HG02981 (cell line): ENCODE measurements around the gene MRPL3.
A peak's percentile ranks its signal among the peaks of the same experiment; 100 is the strongest.
"Not testable (repeated sequence)": the region's sequence is repeated elsewhere in the genome, so short reads cannot be mapped to it uniquely, and the experiment has no call there.

Source experiments
- ATAC-seq: cut with Tn5 transposase; IDR thresholded peaks from one replicate; pipeline ENCODE4 v1.9.1; 2021; ENCODE audit warnings: mild to moderate bottlenecking, moderate library complexity; ENCODE audit not compliant: unreplicated experiment

The MRPL3 gene

GRCh38 chr3:131501949-131502348 is 822 bp downstream of the MRPL3 start:
- no peak for ATAC-seq

DNA sequence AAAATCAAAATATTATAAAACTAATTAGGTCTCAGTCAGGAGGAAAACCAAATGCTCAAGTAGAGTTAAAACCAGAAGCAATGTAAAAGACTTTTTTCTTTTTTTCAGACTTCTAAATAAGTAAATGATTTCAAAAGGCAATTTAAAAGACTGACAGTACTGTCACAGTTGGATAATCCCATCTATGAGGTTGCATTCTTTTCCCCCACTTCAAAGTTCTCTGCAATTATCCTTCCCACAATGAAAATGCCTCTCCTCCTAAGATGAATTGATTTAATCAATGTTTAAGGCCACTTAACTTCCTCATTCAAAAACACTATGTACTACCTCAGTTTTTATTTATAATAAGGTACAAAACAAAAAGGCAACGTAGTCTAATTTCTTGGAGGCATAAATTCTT is 8.1 kb downstream of the MRPL3 start:
- no peak for ATAC-seq

DNA sequence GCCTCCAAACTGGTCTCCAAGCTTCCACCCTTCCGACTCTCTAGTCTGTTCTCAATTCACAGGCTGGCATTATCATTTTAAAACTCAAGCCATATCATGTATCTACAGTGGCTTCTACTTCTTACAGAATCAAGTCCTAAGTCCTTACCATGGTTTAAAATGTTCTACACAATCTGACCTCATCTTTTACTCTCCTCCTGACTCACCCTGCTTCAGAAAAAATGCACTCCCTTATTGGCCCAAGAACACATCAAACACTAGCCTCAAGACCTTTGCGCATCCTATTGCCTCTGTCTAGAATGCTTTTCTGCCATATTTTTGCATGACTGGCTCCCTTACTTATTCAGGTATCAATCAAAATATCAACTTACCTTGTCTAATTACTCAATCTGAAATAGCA is 11.0 kb downstream of the MRPL3 start:
- ATAC-seq = no peak

GRCh38 chr3:131491084-131491483 is 11.7 kb downstream of the MRPL3 start:
- ATAC-seq = no peak

- not testable (repeated sequence) for ATAC-seq
Measured at GRCh38 chr3:131486545-131486944, 16.2 kb downstream of the MRPL3 start.

DNA sequence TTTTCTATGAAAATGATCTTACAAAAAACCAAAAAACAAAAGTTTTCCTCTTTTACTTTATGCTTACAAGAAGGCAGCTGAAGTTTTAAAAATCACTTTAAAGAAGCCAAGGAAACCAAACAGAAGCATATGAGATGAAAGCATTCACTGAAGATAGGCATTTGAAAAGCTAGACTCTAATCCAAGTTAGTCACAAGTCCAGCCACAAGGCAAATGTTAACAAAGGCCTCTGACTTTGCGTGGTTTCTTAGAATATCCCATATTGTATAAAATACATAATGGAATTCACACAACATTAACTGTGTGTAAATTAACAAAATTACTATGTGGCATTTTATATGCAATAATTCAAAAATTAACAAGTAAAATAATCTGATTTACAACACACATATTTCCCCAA is 17.7 kb downstream of the MRPL3 start:
- no peak for ATAC-seq

DNA sequence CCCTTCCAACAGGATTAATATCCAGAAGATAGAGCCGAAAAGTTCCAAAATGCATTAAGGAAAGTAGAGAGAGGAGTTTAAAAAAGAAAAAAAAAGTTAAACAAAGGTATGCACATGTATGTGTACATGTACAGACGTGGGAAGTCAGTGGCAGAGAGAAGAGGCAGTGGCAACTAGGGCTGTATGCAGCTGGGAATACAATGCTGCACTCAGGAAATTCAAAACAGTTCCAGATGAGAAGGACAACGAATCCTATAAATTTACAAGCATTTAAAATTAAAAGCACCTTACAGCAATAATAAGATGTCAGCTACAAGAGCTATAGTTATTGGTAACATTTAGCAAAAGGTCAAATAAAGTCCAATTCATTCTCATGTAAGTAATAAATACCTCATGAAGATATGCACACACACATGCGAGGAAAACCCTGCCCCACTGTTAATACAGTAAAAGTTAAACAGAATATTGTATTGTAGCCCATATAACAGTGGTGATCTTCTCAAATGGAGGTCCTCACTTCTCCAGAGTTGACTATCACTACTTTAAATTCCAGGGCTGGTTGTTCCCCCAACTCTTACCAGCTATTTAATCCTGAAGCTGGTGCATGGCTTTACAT is 18.2 kb downstream of the MRPL3 start:
- ATAC-seq = no peak

GRCh38 chr3:131480116-131480515 is 22.7 kb downstream of the MRPL3 start:
- no peak for ATAC-seq

GRCh38 chr3:131477813-131478212 is 25.0 kb downstream of the MRPL3 start:
- no peak for ATAC-seq

- no peak for ATAC-seq
Measured at GRCh38 chr3:131474115-131474514, 28.7 kb downstream of the MRPL3 start.

DNA sequence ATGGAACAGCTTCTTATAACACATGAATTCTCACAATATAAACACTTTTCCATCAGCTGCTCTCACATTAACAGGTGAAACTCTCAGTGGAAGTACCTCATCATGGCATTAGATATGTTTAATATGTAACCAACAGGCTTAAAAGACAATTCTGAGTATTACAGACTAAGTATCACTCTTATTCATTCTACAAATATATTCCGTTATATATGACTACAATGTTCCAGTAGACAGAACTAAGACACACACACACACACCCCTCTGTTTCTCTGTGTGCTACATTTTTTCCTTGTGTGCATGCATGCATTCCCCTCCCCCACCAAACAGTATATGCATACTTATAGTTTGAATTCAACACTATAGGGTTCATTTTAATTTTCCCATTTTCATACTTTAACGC is 32.4 kb downstream of the MRPL3 start:
- ATAC-seq = no peak

DNA sequence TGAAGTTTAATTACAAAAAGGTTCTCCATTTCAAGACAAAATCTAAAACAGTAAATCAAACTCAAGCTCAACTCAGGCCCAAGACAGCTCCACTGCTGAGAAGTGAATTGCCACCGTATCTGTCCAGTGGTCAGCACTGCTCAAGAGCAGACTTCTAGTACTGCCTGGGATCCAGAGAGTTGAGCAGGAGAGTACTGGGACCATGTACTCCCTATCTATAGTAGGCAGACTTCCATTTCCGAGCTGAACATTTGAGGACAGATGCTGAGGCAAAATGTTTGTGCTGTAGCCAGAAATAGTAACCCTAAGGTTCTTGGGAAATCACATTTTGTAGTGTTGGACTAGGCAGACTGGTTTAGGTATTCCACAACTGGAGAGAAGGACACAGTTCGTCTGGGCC is 44.1 kb downstream of the MRPL3 start:
- ATAC-seq = no peak

- no peak for ATAC-seq
Measured at GRCh38 chr3:131457220-131457619, 45.6 kb downstream of the MRPL3 start.

DNA sequence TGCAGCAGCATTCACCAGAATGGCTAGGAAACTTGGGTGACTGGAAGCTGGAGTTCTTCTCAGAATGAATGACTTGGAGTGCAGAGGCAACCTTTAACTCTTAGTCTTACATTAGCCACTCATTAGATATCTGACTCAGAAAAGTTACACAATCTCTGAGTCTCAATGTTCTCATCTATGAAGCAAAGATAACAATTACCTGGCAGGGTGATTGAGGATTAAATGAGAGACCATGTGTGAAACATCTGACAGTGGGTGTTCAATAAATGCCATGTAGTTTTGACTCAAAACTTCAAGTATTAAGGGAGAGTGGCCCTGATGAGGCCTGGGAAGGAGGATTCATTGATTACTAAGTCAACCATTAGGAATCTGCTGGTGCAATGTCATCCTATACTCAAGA is 48.3 kb downstream of the MRPL3 start:
- no peak for ATAC-seq

DNA sequence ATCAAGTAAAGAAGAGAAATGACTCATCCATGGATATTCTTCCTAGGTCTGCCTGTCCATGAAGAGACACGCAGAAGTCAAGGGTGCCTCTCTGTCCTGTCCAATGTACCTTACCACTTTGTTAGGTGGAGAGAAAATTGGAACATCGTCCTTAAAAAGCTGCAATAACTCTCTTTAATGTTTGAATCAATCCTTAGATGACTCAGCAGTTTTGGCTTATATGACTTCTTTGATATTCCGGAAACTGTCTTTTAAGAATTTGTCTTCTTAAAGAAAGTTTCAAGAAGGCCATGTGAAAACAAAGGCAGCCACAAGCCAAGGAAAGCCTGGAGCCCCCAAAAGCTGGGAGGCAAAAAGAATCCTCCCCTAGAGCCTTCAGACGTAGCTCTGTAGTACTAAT is 49.2 kb downstream of the MRPL3 start:
- no peak for ATAC-seq

GRCh38 chr3:131447349-131447748 is 55.4 kb downstream of the MRPL3 start:
- no peak for ATAC-seq

GRCh38 chr3:131444180-131444579 is 58.6 kb downstream of the MRPL3 start:
- ATAC-seq = no peak

DNA sequence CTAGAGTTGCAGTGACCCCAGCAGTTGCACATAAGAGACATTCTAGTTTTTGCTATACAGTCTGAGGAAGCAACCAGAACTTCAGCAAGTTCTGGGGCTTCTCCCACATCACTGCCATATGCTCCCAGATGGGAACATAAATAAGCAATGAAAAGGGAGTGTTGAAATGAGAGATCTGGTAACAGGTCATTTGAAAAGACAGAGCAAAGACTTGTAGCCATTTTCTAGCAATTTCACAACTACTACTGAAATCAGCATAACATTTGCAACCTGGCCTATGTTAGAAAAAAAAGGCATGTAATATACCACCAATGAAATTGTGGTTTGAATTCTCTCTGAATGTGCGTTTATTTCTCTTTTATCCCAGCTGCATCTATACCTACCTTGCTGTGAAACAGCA is 63.7 kb downstream of the MRPL3 start:
- ATAC-seq = no peak

DNA sequence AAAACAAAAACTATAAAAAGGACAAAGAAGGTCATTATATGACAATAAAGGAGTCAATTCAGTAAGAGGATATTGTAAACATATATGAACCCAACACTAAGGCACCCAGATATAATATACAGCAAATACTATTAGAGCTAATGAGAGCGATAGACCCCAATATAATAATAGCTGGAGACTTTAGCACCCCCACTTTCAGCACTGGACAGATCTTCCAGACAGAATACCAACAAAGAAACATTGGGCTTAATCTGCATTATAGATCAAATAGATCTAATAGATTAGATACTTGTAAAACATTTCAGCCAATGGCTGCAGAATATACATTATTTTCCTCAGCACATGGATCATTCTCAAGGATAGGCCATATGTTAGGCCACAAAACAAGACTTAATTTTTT is 67.8 kb downstream of the MRPL3 start:
- ATAC-seq = no peak

GRCh38 chr3:131432441-131432840 is 70.3 kb downstream of the MRPL3 start:
- ATAC-seq = no peak

DNA sequence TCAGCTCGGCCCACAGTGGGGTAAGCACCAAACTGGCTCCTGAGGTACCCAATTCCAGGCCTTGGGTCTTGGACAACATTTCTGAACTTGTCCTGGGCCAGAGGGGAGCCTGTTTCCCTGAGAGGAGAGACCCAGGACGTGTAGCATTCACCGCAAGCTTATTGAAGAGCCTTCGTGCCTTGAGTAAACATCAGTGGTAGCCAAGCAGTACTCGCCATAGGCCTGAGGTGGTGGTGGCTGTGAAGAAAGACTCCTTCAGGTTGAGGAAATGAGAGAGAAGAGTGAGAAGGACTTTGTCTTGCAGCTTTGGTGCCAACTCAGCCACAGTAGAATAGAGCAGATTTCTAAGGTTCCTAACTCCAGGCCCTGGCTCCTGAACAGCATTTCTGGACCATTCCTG is 71.0 kb downstream of the MRPL3 start:
- no peak for ATAC-seq

DNA sequence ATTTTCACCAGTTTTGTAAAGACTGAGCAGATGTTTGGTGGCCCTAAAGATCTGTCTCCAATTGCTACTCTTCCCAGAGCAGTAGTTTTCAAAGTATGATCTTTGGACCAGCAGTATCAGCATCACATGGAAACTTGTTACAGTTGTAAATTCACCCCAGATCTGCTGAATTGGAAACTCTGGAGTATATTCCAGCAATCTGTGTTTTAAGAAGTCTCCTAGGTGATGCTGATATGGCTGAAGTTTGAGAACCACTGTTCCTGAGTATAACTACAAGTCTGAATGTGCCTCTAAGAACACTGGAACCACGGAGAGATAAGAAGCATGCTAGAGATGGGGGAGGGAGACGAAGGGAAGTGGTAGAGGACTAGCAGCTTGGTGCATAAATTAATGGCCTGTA is 75.5 kb downstream of the MRPL3 start:
- ATAC-seq = no peak

- peak; percentile 45 for ATAC-seq
Measured at GRCh38 chr3:131421957-131422498, 80.7 kb downstream of the MRPL3 start.
